Activated naive CD4-positive, alpha-beta T cell treated with anti-CD3 and anti-CD28 coated beads, Interleukin-2, amount 10 ng/mL, durations not matched to agents 7 days and 5 days (primary cell): Measurements from ENCODE around the gene NCKAP5.
"Not testable (repeated sequence)": the region's sequence is repeated elsewhere in the genome, so short reads cannot be mapped to it uniquely, and the experiment has no call there.

Source experiments
- CTCF ChIA-PET: fragments of 350-600 bp; sonication (Branson Sonifier 250); formaldehyde crosslinking; loops from one replicate; lab custom pipeline; 2021; ENCODE audit warnings: antibody characterized with exemption; lab: Charles Lee
- DNase-seq: peaks from one replicate; pipeline ENCODE4 v3.0.0-alpha.2; 2020
- H3K27ac Mint-ChIP-seq: one replicate; pipeline ENCODE4 v1.8.0; 2021; ENCODE audit warnings: mild to moderate bottlenecking, moderate library complexity, mixed read lengths
- H3K27me3 Mint-ChIP-seq: one replicate; pipeline ENCODE4 v1.8.0; 2021; ENCODE audit warnings: mild to moderate bottlenecking, mixed read lengths
- H3K36me3 Mint-ChIP-seq: one replicate; pipeline ENCODE4 v1.8.0; 2021; ENCODE audit warnings: mixed read lengths
- H3K4me1 Mint-ChIP-seq: one replicate; pipeline ENCODE4 v1.8.0; 2021; ENCODE audit warnings: mixed read lengths
- H3K4me3 Mint-ChIP-seq: one replicate; pipeline ENCODE4 v1.8.0; 2021; ENCODE audit warnings: mild to moderate bottlenecking, moderate library complexity, mixed read lengths
- H3K9me3 Mint-ChIP-seq: one replicate; pipeline ENCODE4 v1.8.0; 2021; ENCODE audit warnings: mixed read lengths

NCKAP5 gene

DNA sequence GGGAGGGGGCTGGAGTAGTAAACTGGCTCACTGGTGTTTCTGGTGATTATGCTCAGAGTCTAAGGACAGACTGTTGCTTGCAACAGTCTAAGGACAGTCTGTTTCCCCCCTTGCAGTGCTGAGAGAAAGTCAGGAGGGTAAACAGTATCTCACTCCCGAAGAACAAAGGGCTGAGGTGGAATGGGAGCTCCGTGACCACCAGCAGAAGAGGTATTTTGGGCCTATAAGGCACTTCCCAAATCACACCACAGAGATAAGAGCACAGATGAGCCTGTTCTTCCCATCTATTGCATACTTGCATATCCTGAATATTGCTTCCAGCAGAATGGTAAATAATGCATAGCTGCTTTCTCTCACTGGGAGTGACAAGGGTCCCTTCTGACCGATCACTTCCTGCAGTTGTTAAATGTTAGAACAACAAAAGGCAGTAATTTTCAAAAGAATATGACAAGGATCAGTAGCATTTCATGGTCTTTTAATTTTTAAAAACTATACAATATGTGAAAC lies 737.9 kb downstream of the NCKAP5 start:
- Mint-ChIP-seq H3K27me3 (no peaks in the 10 kb centered on the region), H3K4me3 (no peak overlapping the region), H3K9me3 (peaks cover 7% of the 10 kb centered on the region), H3K27ac (no peak overlapping the region), H3K36me3 (no peaks in the 10 kb centered on the region), H3K4me1 (no peaks in the 10 kb centered on the region)
- DNase-seq, result no peak
- CTCF ChIA-PET, result no interaction called here

DNA sequence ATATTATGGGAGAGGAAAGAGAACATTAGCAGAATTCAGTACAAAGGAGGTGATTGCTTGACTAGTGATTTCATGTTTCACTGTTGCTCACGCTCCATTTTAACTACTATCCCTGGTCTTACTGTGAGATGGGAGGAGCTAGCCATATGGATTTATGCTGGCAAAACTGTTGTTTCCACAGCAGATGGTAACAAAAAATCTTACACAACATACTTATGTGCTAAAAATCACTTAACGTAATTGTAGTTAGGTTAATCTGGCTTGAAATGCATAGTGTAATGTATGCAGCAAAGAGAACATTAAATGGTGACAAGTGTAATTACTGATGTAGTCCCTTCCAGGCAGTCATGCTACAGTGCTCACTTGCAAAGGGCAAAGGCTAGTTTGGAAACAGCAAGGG lies 742.7 kb downstream of the NCKAP5 start:
- Mint-ChIP-seq H3K9me3 (peaks cover 1% of the 10 kb centered on the region), H3K27ac (no peak overlapping the region), H3K36me3 (no peaks in the 10 kb centered on the region), H3K4me1 (no peaks in the 10 kb centered on the region), H3K27me3 (no peaks in the 10 kb centered on the region), H3K4me3 (no peak overlapping the region)
- no peak for DNase-seq
- CTCF ChIA-PET, result no interaction called here

GRCh38 chr2:132824716-132825115 lies 743.5 kb downstream of the NCKAP5 start:
- Mint-ChIP-seq H3K27me3 (no peaks in the 10 kb centered on the region), H3K27ac (no peak overlapping the region), H3K36me3 (no peaks in the 10 kb centered on the region), H3K4me1 (no peaks in the 10 kb centered on the region), H3K4me3 (no peak overlapping the region), H3K9me3 (peaks cover 1% of the 10 kb centered on the region)
- no peak for DNase-seq
- CTCF ChIA-PET, result no interaction called here

DNA sequence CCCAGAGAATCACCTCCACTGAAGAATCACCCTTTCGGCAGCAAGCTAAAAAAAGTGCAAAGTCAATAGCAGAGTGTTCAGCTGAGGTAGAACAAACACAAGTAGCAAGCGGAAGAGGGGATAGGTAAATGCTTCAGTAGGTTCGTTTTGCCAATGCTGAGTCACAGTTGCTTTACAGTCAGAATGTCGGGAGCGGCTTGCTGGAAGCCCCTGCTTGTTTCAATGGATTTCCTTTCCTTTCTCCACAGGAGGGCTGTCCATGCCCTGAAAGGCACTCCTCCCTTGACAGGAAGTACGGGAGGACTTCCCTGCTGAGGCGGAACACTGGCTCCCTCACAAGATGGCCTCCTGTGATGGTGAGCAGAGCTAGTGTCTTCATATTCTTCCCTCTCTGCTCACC lies 752.0 kb downstream of the NCKAP5 start:
- no peak overlapping the region for H3K4me3 Mint-ChIP-seq
- no peaks in the 10 kb centered on the region for H3K4me1 Mint-ChIP-seq
- CTCF ChIA-PET, result interaction anchor here (1.3 kb wide), 1 partner anchor 12 kb away, joined by 3 read pairs; no protein-coding TSS in a partner anchor
- H3K36me3 Mint-ChIP-seq, result no peaks in the 10 kb centered on the region
- no peak for DNase-seq
- H3K27me3 Mint-ChIP-seq, result no peaks in the 10 kb centered on the region
- peaks cover 6% of the 10 kb centered on the region for H3K9me3 Mint-ChIP-seq
- no peak overlapping the region for H3K27ac Mint-ChIP-seq

DNA sequence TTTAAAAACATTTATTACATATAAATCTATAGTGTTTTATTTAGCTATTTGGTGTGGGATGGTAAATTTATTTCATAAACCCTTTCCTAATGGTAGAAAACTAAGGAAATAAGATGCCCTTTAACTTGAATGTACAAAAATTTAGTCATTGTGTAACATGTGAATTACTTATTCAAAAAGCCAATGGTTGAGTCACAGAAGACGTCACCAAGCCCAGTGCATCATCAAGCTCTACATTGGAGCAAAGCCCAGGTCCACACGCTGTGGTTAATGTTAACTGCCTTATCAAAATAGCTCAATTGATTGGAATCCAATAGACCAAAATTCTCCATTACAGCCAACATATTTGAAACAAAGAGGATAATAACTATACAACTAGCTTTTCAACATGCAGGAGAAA lies 752.7 kb downstream of the NCKAP5 start:
- H3K27me3 Mint-ChIP-seq, result no peaks in the 10 kb centered on the region
- no peaks in the 10 kb centered on the region for H3K36me3 Mint-ChIP-seq
- H3K9me3 Mint-ChIP-seq, result peaks cover 8% of the 10 kb centered on the region
- H3K4me3 Mint-ChIP-seq, result no peak overlapping the region
- H3K27ac Mint-ChIP-seq, result no peak overlapping the region
- CTCF ChIA-PET, result interaction anchor here (0.8 to 1.3 kb wide), 2 partner anchors 11 to 268 kb away, joined by 3 read pairs; no protein-coding TSS in a partner anchor
- DNase-seq, result no peak
- no peaks in the 10 kb centered on the region for H3K4me1 Mint-ChIP-seq

- Mint-ChIP-seq H3K9me3 (peaks cover 8% of the 10 kb centered on the region), H3K36me3 (no peaks in the 10 kb centered on the region), H3K4me3 (no peak overlapping the region), H3K27me3 (no peaks in the 10 kb centered on the region), H3K27ac (no peak overlapping the region), H3K4me1 (no peaks in the 10 kb centered on the region)
- no peak for DNase-seq
- CTCF ChIA-PET, result no interaction called here
These were observed 753.6 kb downstream of the NCKAP5 start for GRCh38 chr2:132814651-132815050.

DNA sequence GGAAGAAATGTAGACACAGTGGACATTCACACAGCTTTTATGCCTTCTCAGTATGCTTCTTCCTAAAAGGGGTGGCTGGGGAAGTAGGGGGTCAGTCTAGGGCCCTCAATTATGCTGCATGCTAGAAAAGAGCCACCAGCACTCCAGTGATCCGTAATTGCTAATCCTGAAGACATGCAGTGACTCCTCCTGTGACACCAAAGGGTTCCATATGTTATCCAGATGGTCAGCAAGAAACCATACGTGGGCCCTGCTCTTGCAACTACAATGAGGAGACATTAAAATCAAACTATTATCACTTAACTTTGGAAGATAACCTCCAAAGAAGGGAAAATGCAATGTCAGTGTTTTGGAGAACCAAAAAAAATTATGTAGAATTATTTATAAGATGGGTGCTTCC lies 754.8 kb downstream of the NCKAP5 start:
- CTCF ChIA-PET, result no interaction called here
- Mint-ChIP-seq H3K27ac (no peak overlapping the region), H3K36me3 (no peaks in the 10 kb centered on the region), H3K4me1 (no peaks in the 10 kb centered on the region), H3K4me3 (no peak overlapping the region), H3K27me3 (no peaks in the 10 kb centered on the region), H3K9me3 (peaks cover 11% of the 10 kb centered on the region)
- DNase-seq, result no peak

GRCh38 chr2:132811148-132811915 lies 756.9 kb downstream of the NCKAP5 start:
- Mint-ChIP-seq H3K4me1 (no peaks in the 10 kb centered on the region), H3K27ac (no peak overlapping the region), H3K4me3 (no peak overlapping the region), H3K9me3 (peaks cover 14% of the 10 kb centered on the region), H3K27me3 (no peaks in the 10 kb centered on the region), H3K36me3 (no peaks in the 10 kb centered on the region)
- CTCF ChIA-PET, result interaction anchor here (0.7 kb wide), 1 partner anchor 91 kb away, joined by 3 read pairs; no protein-coding TSS in a partner anchor
- no peak for DNase-seq

GRCh38 chr2:132809962-132810361 lies 758.3 kb downstream of the NCKAP5 start:
- H3K27ac Mint-ChIP-seq, H3K4me3 Mint-ChIP-seq, H3K4me1 Mint-ChIP-seq, H3K36me3 Mint-ChIP-seq, DNase-seq, H3K27me3 Mint-ChIP-seq, CTCF ChIA-PET: not testable (repeated sequence)
- peaks cover 14% of the 10 kb centered on the region for H3K9me3 Mint-ChIP-seq

GRCh38 chr2:132804051-132804450 lies 764.2 kb downstream of the NCKAP5 start:
- Mint-ChIP-seq H3K4me3 (no peak overlapping the region), H3K36me3 (no peaks in the 10 kb centered on the region), H3K27ac (no peak overlapping the region), H3K9me3 (peaks cover 6% of the 10 kb centered on the region), H3K27me3 (no peaks in the 10 kb centered on the region), H3K4me1 (no peaks in the 10 kb centered on the region)
- CTCF ChIA-PET, result interaction anchor here (1.3 kb wide), 1 partner anchor 12 kb away, joined by 3 read pairs; no protein-coding TSS in a partner anchor
- DNase-seq, result no peak

DNA sequence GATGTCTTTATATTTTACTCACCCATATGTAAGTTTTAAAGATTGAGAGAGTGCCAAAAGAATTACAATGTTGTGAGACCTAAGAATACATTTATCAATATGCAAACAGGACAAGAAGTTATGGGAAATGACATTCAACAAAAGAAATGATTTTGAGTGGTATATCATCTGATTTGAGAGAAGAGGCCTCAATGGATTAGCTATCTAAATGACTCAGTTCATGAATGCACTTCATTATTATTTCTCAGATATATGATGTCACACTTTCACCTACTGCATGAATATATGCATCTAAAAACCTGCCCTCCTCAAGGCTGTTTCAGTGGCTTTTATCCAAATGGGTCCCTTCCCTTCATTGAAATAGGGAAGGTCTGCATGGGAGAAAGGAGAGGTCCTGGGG lies 769.9 kb downstream of the NCKAP5 start:
- Mint-ChIP-seq H3K4me1 (no peaks in the 10 kb centered on the region), H3K27me3 (no peaks in the 10 kb centered on the region), H3K27ac (no peak overlapping the region), H3K4me3 (no peak overlapping the region), H3K9me3 (no peaks in the 10 kb centered on the region), H3K36me3 (no peaks in the 10 kb centered on the region)
- DNase-seq, result no peak
- CTCF ChIA-PET, result no interaction called here

GRCh38 chr2:132797556-132797955 lies 770.7 kb downstream of the NCKAP5 start:
- no peak for DNase-seq
- Mint-ChIP-seq H3K9me3 (no peaks in the 10 kb centered on the region), H3K4me1 (no peaks in the 10 kb centered on the region), H3K27ac (no peak overlapping the region), H3K4me3 (no peak overlapping the region), H3K27me3 (no peaks in the 10 kb centered on the region), H3K36me3 (no peaks in the 10 kb centered on the region)
- CTCF ChIA-PET, result no interaction called here

- Mint-ChIP-seq H3K4me1 (no peaks in the 10 kb centered on the region), H3K27ac (no peak overlapping the region), H3K36me3 (no peaks in the 10 kb centered on the region), H3K4me3 (no peak overlapping the region), H3K9me3 (no peaks in the 10 kb centered on the region), H3K27me3 (no peaks in the 10 kb centered on the region)
- CTCF ChIA-PET, result no interaction called here
- DNase-seq, result no peak
These were observed 771.2 kb downstream of the NCKAP5 start for GRCh38 chr2:132797071-132797470.

GRCh38 chr2:132795220-132795619 lies 773.0 kb downstream of the NCKAP5 start:
- CTCF ChIA-PET, result no interaction called here
- no peak overlapping the region for H3K4me3 Mint-ChIP-seq
- H3K27ac Mint-ChIP-seq, result no peak overlapping the region
- no peaks in the 10 kb centered on the region for H3K9me3 Mint-ChIP-seq
- no peaks in the 10 kb centered on the region for H3K36me3 Mint-ChIP-seq
- no peak for DNase-seq
- no peaks in the 10 kb centered on the region for H3K4me1 Mint-ChIP-seq
- no peaks in the 10 kb centered on the region for H3K27me3 Mint-ChIP-seq

GRCh38 chr2:132793532-132793931 lies 774.7 kb downstream of the NCKAP5 start:
- H3K27ac Mint-ChIP-seq, result no peak overlapping the region
- H3K4me1 Mint-ChIP-seq, result no peaks in the 10 kb centered on the region
- H3K27me3 Mint-ChIP-seq, result no peaks in the 10 kb centered on the region
- no peak overlapping the region for H3K4me3 Mint-ChIP-seq
- H3K36me3 Mint-ChIP-seq, result no peaks in the 10 kb centered on the region
- CTCF ChIA-PET, result no interaction called here
- H3K9me3 Mint-ChIP-seq, result no peaks in the 10 kb centered on the region
- no peak for DNase-seq
